Gastrocnemius medialis (tissue), 4 donors: Measurements from ENCODE around the gene TRIM22. TPM values are rescaled to one million over a fixed set of nuclear protein-coding genes. Genes with fewer than 3 reads are reported as not detected.
"Not testable (repeated sequence)": the region's sequence is repeated elsewhere in the genome, so short reads cannot be mapped to it uniquely, and the experiment has no call there.

Experiments used
- ATAC-seq, 2 donors: fragments of 150-250 bp; one replicate each; pipeline ENCODE4 v1.9.1; 2016
- DNase-seq, 2 donors: peaks; one replicate each; pipeline ENCODE4 v3.0.0-alpha.2; 2019
- H3K27ac ChIP-seq, 4 donors: fragments of 200-600 bp; sonication (generic); 1 replicate in 1 of 4; 2 replicates in 3 of 4; pipeline ENCODE4 v1.5.1; 2016 to 2018; ENCODE audit warnings: mild to moderate bottlenecking in 2 of 4, moderate library complexity in 1 of 4
- H3K27me3 ChIP-seq, 3 donors: fragments of 200-600 bp; sonication (generic) in 2 of 3; 1 replicate in 1 of 3; 2 replicates in 2 of 3; pipeline versions ENCODE4 v1.5.1 to v1.6.0; 2016 to 2019; ENCODE audit warnings: mild to moderate bottlenecking in 1 of 3, moderate library complexity in 1 of 3
- H3K36me3 ChIP-seq, 2 donors: fragments of 200-600 bp; sonication (generic) in 1 of 2; one replicate each; pipeline ENCODE4 v1.5.1; 2017 to 2018
- H3K4me1 ChIP-seq, 2 donors: fragments of 200-600 bp; sonication (generic) in 1 of 2; one replicate each; pipeline ENCODE4 v1.5.1; 2016 to 2017; ENCODE audit warnings: mild to moderate bottlenecking in 2 of 2
- H3K4me3 ChIP-seq, 4 donors: fragments of 200-600 bp; sonication (generic) in 3 of 4; 1 replicate in 1 of 4; 2 replicates in 3 of 4; pipeline ENCODE4 v1.5.1; 2016 to 2019; ENCODE audit warnings: mild to moderate bottlenecking in 2 of 4
- H3K9me3 ChIP-seq, 3 donors: fragments of 200-600 bp; sonication (generic) in 2 of 3; 1 replicate in 1 of 3; 2 replicates in 2 of 3; pipeline ENCODE4 v1.5.1; 2016 to 2019
- CTCF ChIP-seq, 5 experiments: fragments of 450-650 bp in 3 of 5; fragments of 200-600 bp in 2 of 5; sonication (generic) in 2 of 5; IDR thresholded peaks in 4 of 5; conservative IDR thresholded peaks in 1 of 5; 1 replicate in 4 of 5; 2 replicates in 1 of 5; pipeline ENCODE4 v1.5.1; 2016 to 2019; ENCODE audit warnings: antibody characterized with exemption in 5 of 5, mild to moderate bottlenecking in 3 of 5, moderate library complexity in 3 of 5
- POLR2A ChIP-seq, 2 donors: fragments of 450-650 bp; IDR thresholded peaks; one replicate each; pipeline ENCODE4 v1.6.1; 2017; ENCODE audit warnings: antibody characterized with exemption in 2 of 2, mild to moderate bottlenecking in 2 of 2, moderate library complexity in 2 of 2
- in situ Hi-C, 4 donors: fragments of 200-750 bp; cut with MboI; loops; one replicate each; pipeline versions ENCODE4 v1.15.0 to v1.8.0; 2017; ENCODE audit warnings: low sequenced_read_pairs in 4 of 4
- intact Hi-C: fragments of 100-400 bp; cut with DNase I; formaldehyde crosslinking; loops from one replicate; pipeline ENCODE4 v1.15.1; 2023; ENCODE audit warnings: low total_unique reads
- total RNA-seq, 4 donors: library from RNA; depleted of rRNA; stranded (reverse); fragments of >200 nt; gene quantifications; one replicate each; pipeline versions ENCODE4 v1.1.0 to v1.2.3, GENCODE V29; 2016

Gene TRIM22
- total RNA-seq, 4 donors from 2014 or later: 5.3 to 15.8 (median 8.8) TPM

GRCh38 chr11:5713695-5714094, 24.1 kb downstream of the TRIM22 start:
- no peak for DNase-seq
- in situ Hi-C loops: no loop called here

GRCh38 chr11:5716518-5716917, 26.9 kb downstream of the TRIM22 start:
- intact Hi-C loops, H3K4me3 ChIP-seq, H3K4me1 ChIP-seq, H3K36me3 ChIP-seq, H3K27me3 ChIP-seq, in situ Hi-C loops, H3K27ac ChIP-seq, ATAC-seq, DNase-seq, H3K9me3 ChIP-seq: not testable (repeated sequence)

More at GRCh38 chr11:5713695-5714094, 24.1 kb downstream of the TRIM22 start:
- H3K4me3 ChIP-seq: no peak overlapping the region
- H3K27ac ChIP-seq: no peak overlapping the region
- ATAC-seq: no peak
- TF ChIP-seq CTCF (IDR thresholded peaks at IDR 0.05 in 4 of 5, conservative IDR thresholded peaks at IDR 0.05 in 1 of 5) (no peak), POLR2A (IDR thresholded peaks at IDR 0.05) (no peak)
- H3K9me3 ChIP-seq: no peaks in the 10 kb centered on the region
- H3K27me3 ChIP-seq: no peaks in the 10 kb centered on the region
- H3K4me1 ChIP-seq: no peaks in the 10 kb centered on the region
- H3K36me3 ChIP-seq: peaks cover 0 to 2% of the 10 kb centered on the region in 2 donors
- intact Hi-C loops: no loop called here

GRCh38 chr11:5719703-5720495, 30.3 kb downstream of the TRIM22 start:
- in situ Hi-C loops: no loop called here
- intact Hi-C loops: no loop called here
- H3K9me3 ChIP-seq: no peaks in the 10 kb centered on the region
- no peak overlapping the region for H3K4me3 ChIP-seq
- no peaks in the 10 kb centered on the region for H3K4me1 ChIP-seq
- no peaks in the 10 kb centered on the region for H3K36me3 ChIP-seq
- no peaks in the 10 kb centered on the region for H3K27me3 ChIP-seq
- no peak for ATAC-seq
- H3K27ac ChIP-seq: no peak overlapping the region
- DNase-seq: no peak
- TF ChIP-seq POLR2A (IDR thresholded peaks at IDR 0.05): no peak
- no peak for TF ChIP-seq CTCF (IDR thresholded peaks at IDR 0.05 in 4 of 5, conservative IDR thresholded peaks at IDR 0.05 in 1 of 5)

- H3K4me3 ChIP-seq: no peak overlapping the region
- ATAC-seq: no peak
- no peak for TF ChIP-seq POLR2A (IDR thresholded peaks at IDR 0.05)
- TF ChIP-seq CTCF (IDR thresholded peaks at IDR 0.05 in 4 of 5, conservative IDR thresholded peaks at IDR 0.05 in 1 of 5): no peak
- no peaks in the 10 kb centered on the region for H3K9me3 ChIP-seq
- H3K4me1 ChIP-seq: no peaks in the 10 kb centered on the region
- in situ Hi-C loops (no loop called here), intact Hi-C loops (no loop called here)
- DNase-seq: no peak
- no peak overlapping the region for H3K27ac ChIP-seq
- no peaks in the 10 kb centered on the region for H3K27me3 ChIP-seq
- no peaks in the 10 kb centered on the region for H3K36me3 ChIP-seq
These were observed 33.0 kb downstream of the TRIM22 start for GRCh38 chr11:5722622-5723021.

- ATAC-seq (no peak), DNase-seq (no peak)
- no peak for TF ChIP-seq POLR2A (IDR thresholded peaks at IDR 0.05)
- TF ChIP-seq CTCF (IDR thresholded peaks at IDR 0.05 in 4 of 5, conservative IDR thresholded peaks at IDR 0.05 in 1 of 5): no peak
- no peak overlapping the region for H3K4me3 ChIP-seq
- no peaks in the 10 kb centered on the region for H3K27me3 ChIP-seq
- no peaks in the 10 kb centered on the region for H3K4me1 ChIP-seq
- H3K27ac ChIP-seq: no peak overlapping the region
- in situ Hi-C loops (no loop called here), intact Hi-C loops (no loop called here)
- H3K36me3 ChIP-seq: no peaks in the 10 kb centered on the region
- H3K9me3 ChIP-seq: no peaks in the 10 kb centered on the region
These were observed 36.8 kb downstream of the TRIM22 start for GRCh38 chr11:5726351-5726750.
